SK-N-SH (cell line): Measurements from ENCODE around the gene AGAP1.

ENCODE experiments used
- FOSL2 ChIP-seq: IDR thresholded peaks from 2 replicates; pipeline ENCODE4 v1.4.0; 2012; ENCODE audit warnings: low read depth, mild to moderate bottlenecking, moderate library complexity, borderline replicate concordance
- MXI1 ChIP-seq: IDR thresholded peaks from 2 replicates; pipeline ENCODE4 v1.6.1; 2012; ENCODE audit warnings: mild to moderate bottlenecking, low read depth, low read length, improper control_type of control experiment
- TF ChIP-seq, protein P1 (sequence below): fragments of 200-600 bp; sonication (generic); IDR thresholded peaks from 2 replicates; pipeline ENCODE4 v1.6.1; 2017; ENCODE audit warnings: antibody characterized with exemption, mild to moderate bottlenecking, moderate library complexity

DNA sequence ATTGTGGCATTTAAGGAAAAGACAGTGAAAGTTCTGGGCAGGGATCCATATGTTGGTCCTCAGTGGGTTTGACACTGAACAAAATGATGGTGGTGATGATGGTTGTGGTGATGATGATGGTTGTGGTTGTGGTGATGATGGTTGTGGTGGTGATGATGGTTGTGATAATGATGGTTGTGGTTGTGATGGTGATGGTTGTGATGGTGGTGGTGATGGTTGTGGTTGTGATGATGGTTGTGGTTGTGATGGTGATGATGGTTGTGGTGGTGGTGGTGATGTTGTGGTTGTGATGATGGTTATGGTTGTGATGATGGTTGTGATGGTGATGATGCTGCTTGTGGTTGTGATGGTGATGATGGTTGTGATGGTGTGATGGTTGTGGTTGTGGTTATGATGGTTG, 308.7 kb downstream of the AGAP1 start:
- TF ChIP-seq MXI1 (no peak), FOSL2 (no peak)
- TF ChIP-seq, protein P1, sequence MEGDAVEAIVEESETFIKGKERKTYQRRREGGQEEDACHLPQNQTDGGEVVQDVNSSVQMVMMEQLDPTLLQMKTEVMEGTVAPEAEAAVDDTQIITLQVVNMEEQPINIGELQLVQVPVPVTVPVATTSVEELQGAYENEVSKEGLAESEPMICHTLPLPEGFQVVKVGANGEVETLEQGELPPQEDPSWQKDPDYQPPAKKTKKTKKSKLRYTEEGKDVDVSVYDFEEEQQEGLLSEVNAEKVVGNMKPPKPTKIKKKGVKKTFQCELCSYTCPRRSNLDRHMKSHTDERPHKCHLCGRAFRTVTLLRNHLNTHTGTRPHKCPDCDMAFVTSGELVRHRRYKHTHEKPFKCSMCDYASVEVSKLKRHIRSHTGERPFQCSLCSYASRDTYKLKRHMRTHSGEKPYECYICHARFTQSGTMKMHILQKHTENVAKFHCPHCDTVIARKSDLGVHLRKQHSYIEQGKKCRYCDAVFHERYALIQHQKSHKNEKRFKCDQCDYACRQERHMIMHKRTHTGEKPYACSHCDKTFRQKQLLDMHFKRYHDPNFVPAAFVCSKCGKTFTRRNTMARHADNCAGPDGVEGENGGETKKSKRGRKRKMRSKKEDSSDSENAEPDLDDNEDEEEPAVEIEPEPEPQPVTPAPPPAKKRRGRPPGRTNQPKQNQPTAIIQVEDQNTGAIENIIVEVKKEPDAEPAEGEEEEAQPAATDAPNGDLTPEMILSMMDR, result no peak
